Measurements from ENCODE around the gene ZNHIT2.
A peak's percentile ranks its signal among the peaks of the same experiment; 100 is the strongest.

ZNHIT2 gene

DNA sequence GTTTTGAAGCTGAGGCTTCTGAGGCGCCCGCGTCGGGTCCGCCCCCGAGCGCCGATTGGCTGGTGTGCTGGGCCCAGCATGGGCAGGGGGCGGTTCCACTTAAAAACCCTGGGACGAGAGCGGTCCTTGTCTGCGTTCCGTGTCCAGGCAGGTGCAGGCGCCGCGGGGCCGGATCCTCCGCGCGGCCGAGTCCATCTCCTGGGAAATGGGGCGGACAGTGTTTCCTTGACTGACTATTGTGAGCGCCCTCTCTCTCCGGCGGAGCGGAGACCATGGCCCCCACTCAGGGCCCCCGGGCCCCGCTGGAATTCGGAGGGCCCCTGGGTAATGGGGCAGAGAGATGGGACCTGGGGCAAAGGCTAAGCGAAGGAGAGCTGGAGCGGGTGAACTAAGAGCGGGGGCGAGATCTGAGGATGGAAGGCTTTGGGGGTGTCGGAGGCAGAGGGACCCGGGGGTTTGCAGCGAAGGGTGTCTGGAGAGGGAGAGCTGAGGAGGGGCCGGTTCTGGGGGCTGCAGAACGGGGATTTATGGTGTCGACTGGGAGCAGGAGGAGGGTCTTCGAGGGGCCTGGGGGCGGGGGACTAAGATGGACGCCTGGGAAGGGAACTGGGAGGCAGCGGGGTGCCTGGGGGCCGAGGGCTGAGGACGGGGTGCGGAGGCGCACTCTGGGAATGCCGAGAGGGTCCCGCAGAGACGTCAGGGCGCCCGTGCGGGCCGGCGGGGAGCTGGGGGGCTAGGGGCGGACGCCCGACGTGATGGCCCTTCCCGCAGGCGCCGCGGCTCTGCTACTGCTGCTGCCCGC, 5.6 kb downstream of the ZNHIT2 start, which contains the start of gene TM7SF2:
TM7SF2 (plus strand) TSS at position 129 of the 802 bp plus-strand sequence; CDS start at position 273, 144 bp downstream.
- POLR2A ChIA-PET (ENCODE audit: low non-redundant PET), result interaction anchor here (0.8 to 1.0 kb wide), 3 partner anchors 10 to 74 kb away, joined by 3 to 6 read pairs (median 3); partner anchors contain the start of genes FAU and MRPL49
- TF ChIP-seq, protein P1, sequence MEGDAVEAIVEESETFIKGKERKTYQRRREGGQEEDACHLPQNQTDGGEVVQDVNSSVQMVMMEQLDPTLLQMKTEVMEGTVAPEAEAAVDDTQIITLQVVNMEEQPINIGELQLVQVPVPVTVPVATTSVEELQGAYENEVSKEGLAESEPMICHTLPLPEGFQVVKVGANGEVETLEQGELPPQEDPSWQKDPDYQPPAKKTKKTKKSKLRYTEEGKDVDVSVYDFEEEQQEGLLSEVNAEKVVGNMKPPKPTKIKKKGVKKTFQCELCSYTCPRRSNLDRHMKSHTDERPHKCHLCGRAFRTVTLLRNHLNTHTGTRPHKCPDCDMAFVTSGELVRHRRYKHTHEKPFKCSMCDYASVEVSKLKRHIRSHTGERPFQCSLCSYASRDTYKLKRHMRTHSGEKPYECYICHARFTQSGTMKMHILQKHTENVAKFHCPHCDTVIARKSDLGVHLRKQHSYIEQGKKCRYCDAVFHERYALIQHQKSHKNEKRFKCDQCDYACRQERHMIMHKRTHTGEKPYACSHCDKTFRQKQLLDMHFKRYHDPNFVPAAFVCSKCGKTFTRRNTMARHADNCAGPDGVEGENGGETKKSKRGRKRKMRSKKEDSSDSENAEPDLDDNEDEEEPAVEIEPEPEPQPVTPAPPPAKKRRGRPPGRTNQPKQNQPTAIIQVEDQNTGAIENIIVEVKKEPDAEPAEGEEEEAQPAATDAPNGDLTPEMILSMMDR (conservative IDR thresholded peaks at IDR 0.05; ENCODE audit: low read depth), result no peak
- CTCF ChIA-PET, result interaction anchor here (0.6 to 1.7 kb wide), 8 partner anchors 9 to 1561 kb away, joined by 3 to 6 read pairs (median 4); partner anchors contain the start of genes CAPN1, FAU and MRPL49
- peak; percentile 97 for DNase-seq (ENCODE audit: low spot score)
- peak within 1 kb of the TSS; percentile 86 for H3K27ac ChIP-seq

DNA sequence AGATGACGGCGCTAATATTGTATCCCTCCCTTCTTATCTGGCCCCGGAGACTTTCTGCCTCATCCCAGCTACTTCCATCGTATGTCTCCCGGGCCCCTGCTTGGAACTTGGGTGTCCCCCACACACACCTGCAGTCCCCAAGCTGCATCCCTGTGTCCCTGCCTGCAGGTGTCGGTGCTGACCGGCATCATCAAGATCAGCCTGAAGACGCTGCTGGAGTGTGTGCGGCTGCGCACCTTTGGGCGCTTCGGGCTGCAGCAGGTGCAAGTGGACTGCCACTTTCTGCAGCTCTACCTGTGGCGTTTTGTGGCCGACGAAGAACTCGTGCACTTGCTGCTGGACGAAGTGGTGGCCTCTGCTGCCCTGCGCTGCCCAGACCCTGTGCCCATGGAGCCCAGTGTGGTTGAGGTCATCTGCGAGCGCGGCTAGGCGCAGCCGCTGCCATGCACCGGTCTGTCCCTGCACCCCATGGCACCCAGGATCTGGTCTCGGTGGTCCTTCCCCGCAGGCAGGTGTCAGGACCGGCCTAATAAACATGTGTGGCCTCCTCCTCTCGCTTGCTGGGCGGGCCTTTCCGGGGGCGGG, 6.2 kb downstream of the ZNHIT2 start:
- H3K27ac ChIP-seq, result peak overlapping the region; percentile 86
- DNase-seq (ENCODE audit: low spot score), result no peak
- ChIA-PET POLR2A (ENCODE audit: low non-redundant PET) (interaction anchor here (0.8 to 1.0 kb wide), 3 partner anchors 10 to 73 kb away, joined by 3 to 6 read pairs (median 3); partner anchors contain the start of genes FAU and MRPL49), CTCF (interaction anchor here (0.6 to 1.7 kb wide), 11 partner anchors 8 to 204 kb away, joined by 3 to 13 read pairs (median 4); partner anchors contain the start of genes CDC42EP2, FAU and MRPL49)
- TF ChIP-seq, protein P1 (conservative IDR thresholded peaks at IDR 0.05; ENCODE audit: low read depth), result no peak

DNA sequence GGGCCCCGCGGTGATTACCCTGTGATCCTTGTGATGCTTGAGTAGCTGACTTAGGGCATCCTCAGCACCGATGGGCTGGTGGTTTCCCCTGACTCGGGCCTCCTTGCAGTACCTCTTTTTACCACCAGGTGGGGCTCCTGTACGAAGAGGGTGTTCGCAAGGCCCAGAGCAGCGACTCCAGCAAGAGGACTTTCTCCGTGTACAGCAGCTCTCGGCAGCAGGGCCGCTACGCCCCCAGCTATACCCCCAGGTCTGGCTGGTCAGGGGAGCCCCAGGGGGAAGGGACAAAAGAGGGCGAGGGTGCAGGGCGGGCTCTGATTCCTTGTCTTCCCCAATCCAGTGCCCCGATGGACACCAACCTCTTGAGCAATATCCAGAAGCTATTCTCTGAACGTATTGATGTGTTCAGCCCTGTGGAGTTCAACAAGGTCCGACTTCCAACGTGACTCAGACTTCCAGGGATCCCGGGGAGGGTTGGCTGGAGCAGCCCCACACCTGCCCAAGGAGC, 7.1 kb downstream of the ZNHIT2 start:
- DNase-seq (ENCODE audit: low spot score), result peak; percentile 74
- ChIA-PET CTCF (interaction anchor here (0.5 to 1.3 kb wide), 18 partner anchors 8 to 751 kb away, joined by 3 to 13 read pairs (median 4); partner anchors contain the start of genes CDC42EP2, FAU and MRPL49), POLR2A (ENCODE audit: low non-redundant PET) (no interaction called here)
- TF ChIP-seq, protein P1 (conservative IDR thresholded peaks at IDR 0.05; ENCODE audit: low read depth), result peak; percentile 96
- peak overlapping the region; percentile 86 for H3K27ac ChIP-seq

DNA sequence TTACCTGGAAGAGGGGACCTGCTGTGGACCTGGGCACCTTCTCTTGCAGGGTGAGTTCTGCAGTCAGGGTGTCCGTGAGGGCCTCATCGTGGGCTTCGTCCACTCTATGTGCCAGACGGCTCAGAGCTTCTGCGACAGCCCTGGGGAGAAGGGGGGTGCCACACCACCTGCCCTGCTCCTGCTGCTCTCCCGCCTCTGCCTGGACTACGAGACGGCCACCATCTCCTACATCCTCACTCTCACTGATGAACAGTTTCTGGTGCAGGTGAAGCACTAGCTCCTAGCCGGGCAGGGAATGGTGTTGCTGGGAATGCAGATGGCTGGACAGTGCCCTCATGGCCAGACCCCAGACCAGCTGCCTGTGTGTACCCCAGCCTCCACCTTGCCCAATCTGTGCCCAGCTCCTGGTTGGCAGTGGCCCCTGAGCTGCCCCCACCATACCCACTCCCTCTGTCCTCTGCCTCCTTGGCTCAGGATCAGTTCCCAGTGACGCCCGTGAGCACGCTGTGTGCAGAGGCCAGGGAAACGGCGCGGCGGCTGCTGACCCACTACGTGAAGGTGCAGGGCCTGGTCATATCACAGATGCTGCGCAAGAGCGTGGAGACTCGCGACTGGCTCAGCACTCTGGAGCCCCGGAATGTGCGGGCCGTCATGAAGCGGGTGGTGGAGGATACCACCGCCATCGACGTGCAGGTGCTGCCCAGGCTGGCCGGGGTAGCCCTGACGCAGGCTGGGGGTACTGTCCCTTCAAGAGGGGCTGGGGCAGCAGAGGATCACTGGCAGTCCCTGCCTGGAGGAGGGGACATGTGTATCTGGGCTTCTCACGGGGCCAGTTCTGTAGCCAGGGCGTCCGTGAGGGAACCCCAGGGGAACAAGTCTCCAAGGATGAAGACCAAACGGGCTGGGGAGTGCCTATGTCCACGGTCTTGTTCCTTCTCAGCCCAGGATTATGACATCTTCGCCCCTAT, 8.0 kb downstream of the ZNHIT2 start:
- H3K27ac ChIP-seq, result peak overlapping the region; percentile 86
- DNase-seq (ENCODE audit: low spot score), result no peak
- POLR2A ChIA-PET (ENCODE audit: low non-redundant PET), result no interaction called here
- CTCF ChIA-PET, result interaction anchor here (0.5 to 1.3 kb wide), 15 partner anchors 8 to 750 kb away, joined by 3 to 13 read pairs (median 4); partner anchors contain the start of genes CDC42EP2, FAU and MRPL49
- TF ChIP-seq, protein P1 (conservative IDR thresholded peaks at IDR 0.05; ENCODE audit: low read depth), result no peak

DNA sequence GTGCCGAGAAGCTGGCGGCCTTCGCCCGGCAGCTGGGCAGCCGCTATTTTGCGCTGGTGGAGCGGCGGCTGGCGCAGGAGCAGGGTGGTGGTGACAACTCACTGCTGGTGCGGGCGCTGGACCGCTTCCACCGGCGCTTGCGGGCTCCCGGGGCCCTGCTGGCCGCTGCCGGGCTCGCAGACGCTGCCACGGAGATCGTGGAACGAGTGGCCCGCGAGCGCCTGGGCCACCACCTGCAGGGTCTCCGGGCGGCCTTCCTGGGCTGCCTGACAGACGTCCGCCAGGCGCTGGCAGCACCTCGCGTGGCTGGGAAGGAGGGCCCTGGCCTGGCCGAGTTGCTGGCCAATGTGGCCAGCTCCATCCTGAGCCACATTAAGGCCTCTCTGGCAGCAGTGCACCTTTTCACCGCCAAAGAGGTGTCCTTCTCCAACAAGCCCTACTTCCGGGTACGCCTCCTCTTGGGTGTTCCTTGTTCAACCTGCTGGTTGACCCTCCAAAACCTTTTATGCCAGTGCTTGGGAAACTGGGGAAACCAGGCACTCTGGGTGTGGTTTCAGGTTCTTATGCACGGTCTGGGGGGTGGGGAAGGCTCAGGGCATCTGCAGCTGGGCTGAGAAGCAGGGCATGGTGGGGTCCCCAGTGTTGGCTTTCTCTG, 8.9 kb downstream of the ZNHIT2 start:
- TF ChIP-seq, protein P1 (conservative IDR thresholded peaks at IDR 0.05; ENCODE audit: low read depth), result no peak
- POLR2A ChIA-PET (ENCODE audit: low non-redundant PET), result no interaction called here
- peak overlapping the region; percentile 86 for H3K27ac ChIP-seq
- CTCF ChIA-PET, result interaction anchor here (0.5 to 1.1 kb wide), 6 partner anchors 8 to 392 kb away, joined by 3 to 5 read pairs (median 3); partner anchors contain the start of gene EHD1
- no peak for DNase-seq (ENCODE audit: low spot score)

Data from RWPE1 (cell line).